HL-60/S4 treated with retinoic acid at 250 ng/mL for 4 days and 3 days (cell line): ENCODE data around the gene PPP1R2.

Experiments used
- in situ Hi-C: fragments of 300-500 bp; cut with MboI; formaldehyde crosslinking; loops from 2 replicates; pipeline ENCODE4 v1.7.0; 2022; ENCODE audit warnings: low sequenced_read_pairs

Gene PPP1R2

DNA sequence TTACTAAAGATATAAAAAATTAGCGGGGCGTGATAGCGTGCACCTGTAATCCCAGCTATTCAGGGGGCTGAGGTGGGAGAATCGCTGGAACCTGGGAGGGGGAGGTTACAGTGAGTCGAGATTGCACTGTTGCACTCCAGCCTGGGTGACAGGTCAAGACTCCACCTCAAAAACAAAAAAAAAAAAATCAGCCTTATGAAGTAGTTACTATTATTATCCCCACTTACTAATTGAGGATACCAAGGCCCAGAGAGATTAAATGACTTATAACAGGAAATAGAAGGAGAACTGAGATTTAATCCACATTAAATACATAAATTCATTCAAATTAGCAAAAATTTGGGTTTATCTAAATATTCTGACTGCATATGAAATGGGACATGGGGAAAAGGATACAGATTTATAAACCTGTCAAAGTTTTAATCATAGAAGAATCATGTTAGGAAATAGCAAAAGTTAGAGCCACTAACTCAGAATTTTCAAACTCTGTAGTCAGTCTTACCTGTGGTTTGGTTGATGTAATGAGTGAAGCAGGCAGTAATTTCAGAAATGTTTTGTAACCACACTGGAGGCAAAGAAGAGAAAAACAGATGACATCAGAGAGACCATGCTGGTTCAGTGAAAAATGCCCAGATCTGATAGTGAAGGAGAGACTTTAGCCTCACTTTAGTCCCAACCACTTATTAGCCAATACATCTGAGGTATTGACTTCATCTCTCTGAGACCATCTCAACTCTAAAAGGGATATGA, 75.3 kb downstream of the PPP1R2 start:
- in situ Hi-C loops = no loop called here

DNA sequence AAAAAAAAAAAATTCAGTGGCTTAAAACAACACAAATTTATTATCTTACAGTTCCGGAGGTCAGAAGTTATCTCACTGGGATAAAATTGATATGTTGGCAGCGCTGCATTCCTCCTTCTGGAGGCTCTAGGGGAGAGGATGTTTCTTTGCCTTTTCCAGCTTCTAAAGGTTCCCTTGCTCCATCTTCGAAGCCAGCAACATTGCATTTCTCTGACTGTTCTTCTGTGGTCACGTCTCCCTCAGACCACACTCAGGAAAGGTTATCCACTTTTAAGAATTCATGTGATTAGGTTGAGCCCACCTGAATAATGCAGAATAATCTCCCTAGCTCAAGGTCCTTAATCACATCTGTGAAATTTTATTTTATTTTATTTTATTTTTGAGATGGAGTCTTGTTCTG, 76.9 kb downstream of the PPP1R2 start:
- in situ Hi-C loops = no loop called here
